ENCODE data around the gene TXN2. TPM values are rescaled to one million over a fixed set of nuclear protein-coding genes. Genes with fewer than 3 reads are reported as not detected.

Gene TXN2
- polyA plus RNA-seq, 1 donor from 2014 or later: 116 TPM

DNA sequence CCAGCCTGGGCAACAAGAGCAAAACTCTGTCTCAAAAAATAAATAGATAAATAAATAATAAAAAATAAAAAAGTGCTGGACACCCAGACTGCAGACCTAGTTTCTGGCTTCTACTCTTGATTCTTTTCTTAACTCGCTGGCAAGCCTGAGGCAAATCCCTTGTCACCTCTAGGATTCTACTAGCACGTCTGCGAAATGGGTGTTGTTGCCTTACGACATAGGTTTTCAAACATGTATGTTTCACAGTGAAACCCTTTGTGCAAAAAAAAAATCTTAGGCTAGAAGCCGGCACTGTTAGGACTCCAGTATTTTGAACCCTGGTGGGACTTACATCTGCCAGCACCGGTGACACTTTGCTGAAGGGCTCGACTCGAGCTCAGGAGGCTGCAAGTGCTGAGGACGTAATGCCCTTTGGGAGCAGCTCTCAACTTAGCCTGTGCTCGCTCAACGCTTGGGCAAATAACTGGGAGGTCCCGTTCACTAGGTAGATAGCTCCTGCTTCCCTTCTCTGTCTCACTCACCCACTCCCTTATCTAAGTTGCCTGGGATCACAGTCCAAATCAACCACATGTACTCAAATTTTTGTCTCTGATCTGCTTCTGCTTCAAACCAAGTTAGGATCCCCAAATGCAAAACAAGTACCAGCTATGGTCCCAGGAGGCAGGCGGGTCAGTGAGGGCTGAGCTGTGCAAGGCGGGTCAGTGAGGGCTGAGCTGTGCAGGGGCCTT is 59.0 kb downstream of the TXN2 start:
- H3K9me3 Mint-ChIP-seq: no peaks in the 10 kb centered on the region
- H3K4me1 Mint-ChIP-seq: peaks cover 18 to 36% (median 29%) of the 10 kb centered on the region in 3 donors
- H3K36me3 Mint-ChIP-seq: no peaks in the 10 kb centered on the region
- peak overlapping the region in 1 of 3 donors; percentile 41 for H3K27ac Mint-ChIP-seq
- H3K27me3 Mint-ChIP-seq: peaks cover 1% of the 10 kb centered on the region
- peak overlapping the region in 2 of 4 donors; percentile 0 to 70 for H3K4me3 Mint-ChIP-seq

GRCh38 chr22:36419912-36420882 is 61.2 kb downstream of the TXN2 start:
- Mint-ChIP-seq H3K9me3 (no peaks in the 10 kb centered on the region), H3K4me3 (peak overlapping the region in 2 of 4 donors; percentile 45 to 83), H3K27ac (no peak overlapping the region), H3K36me3 (no peaks in the 10 kb centered on the region), H3K4me1 (peaks cover 25 to 31% (median 30%) of the 10 kb centered on the region in 3 donors), H3K27me3 (peaks cover 3% of the 10 kb centered on the region)

GRCh38 chr22:36419177-36419911 is 62.1 kb downstream of the TXN2 start:
- Mint-ChIP-seq H3K9me3 (no peaks in the 10 kb centered on the region), H3K4me3 (peak overlapping the region; percentile 41 to 83 (median 60)), H3K4me1 (peaks cover 25 to 30% (median 29%) of the 10 kb centered on the region in 3 donors), H3K36me3 (no peaks in the 10 kb centered on the region), H3K27ac (peak overlapping the region; percentile 43 to 86 (median 68)), H3K27me3 (peaks cover 3% of the 10 kb centered on the region)

DNA sequence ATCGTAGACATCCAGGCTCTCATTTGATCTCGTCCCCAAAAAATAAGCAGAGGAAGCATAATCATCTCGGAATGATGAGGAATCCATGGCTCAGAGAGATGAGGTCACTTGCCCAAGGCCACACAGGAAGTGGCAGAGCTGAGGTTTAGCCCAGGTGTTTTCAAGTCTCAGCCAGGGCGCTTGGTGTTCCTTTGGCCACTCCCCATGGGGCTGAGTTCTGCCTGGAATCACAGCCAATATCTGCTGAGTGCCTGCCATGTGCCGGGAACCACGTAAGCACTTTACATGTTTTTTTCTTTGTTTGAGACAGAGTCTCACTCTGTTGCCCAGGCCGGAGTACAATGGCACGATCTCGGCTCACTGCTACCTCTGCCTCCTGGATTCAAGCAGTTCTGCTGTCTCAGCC is 64.2 kb downstream of the TXN2 start:
- peak overlapping the region in 2 of 4 donors; percentile 60 to 70 for H3K4me3 Mint-ChIP-seq
- peaks cover 17 to 25% (median 24%) of the 10 kb centered on the region in 3 donors for H3K4me1 Mint-ChIP-seq
- H3K9me3 Mint-ChIP-seq: no peaks in the 10 kb centered on the region
- no peak overlapping the region for H3K27ac Mint-ChIP-seq
- H3K36me3 Mint-ChIP-seq: no peaks in the 10 kb centered on the region
- peaks cover 1% of the 10 kb centered on the region for H3K27me3 Mint-ChIP-seq

Other genes with a start within 250 kb of the TXN2 start
- gene APOL2, start 242.1 kb downstream of the TXN2 start, polyA plus RNA-seq: 14.3 TPM
- gene APOL1, start 228.5 kb downstream of the TXN2 start, polyA plus RNA-seq: 10.7 TPM
- gene MYH9, start 93.7 kb downstream of the TXN2 start, polyA plus RNA-seq: 231 TPM
- gene FOXRED2, start 25.4 kb upstream of the TXN2 start, polyA plus RNA-seq: 0.35 TPM
- 180 TPM for gene EIF3D, start 47.5 kb upstream of the TXN2 start, polyA plus RNA-seq
- not detected for gene CACNG2, start 222.1 kb upstream of the TXN2 start, polyA plus RNA-seq

Measured in IgD-negative memory B cell (primary cell).